GM06990 (cell line): ENCODE results near the gene PPME1.

ENCODE experiments used
- DNase-seq: peaks from one replicate; pipeline ENCODE4 v3.0.0-alpha.2; 2011; ENCODE audit not compliant: insufficient read length; ENCODE audit errors: extremely low read depth
- H3K27me3 ChIP-seq: replicated peaks from 2 replicates; pipeline ENCODE4 v1.6.0; 2011; ENCODE audit warnings: low read length; ENCODE audit not compliant: control insufficient read depth, insufficient read depth
- H3K36me3 ChIP-seq: 2 replicates; pipeline ENCODE4 v1.5.1; 2011; ENCODE audit warnings: low read length; ENCODE audit not compliant: control insufficient read depth, insufficient read depth
- H3K4me3 ChIP-seq: replicated peaks from 2 replicates; pipeline ENCODE4 v1.5.1; 2011; ENCODE audit warnings: low read depth, mild to moderate bottlenecking, control low read depth, low read length
- CTCF ChIP-seq: IDR thresholded peaks from 2 replicates; pipeline ENCODE4 v1.5.1; 2011; ENCODE audit warnings: low read length, control low read depth, mild to moderate bottlenecking, inconsistent platforms; ENCODE audit not compliant: insufficient read depth, poor library complexity, severe bottlenecking

PPME1 gene

GRCh38 chr11:74196781-74197486 lies 25.8 kb downstream of the PPME1 start:
- H3K36me3 ChIP-seq = no peaks in the 10 kb centered on the region
- no peak overlapping the region for H3K4me3 ChIP-seq
- H3K27me3 ChIP-seq = no peaks in the 10 kb centered on the region
- no peak for DNase-seq
- no peak for TF ChIP-seq CTCF

- H3K4me3 ChIP-seq = no peak overlapping the region
- TF ChIP-seq CTCF = no peak
- DNase-seq = no peak
- peaks cover 2% of the 10 kb centered on the region; the same call in 1 of the 2 replicates for H3K36me3 ChIP-seq
- no peaks in the 10 kb centered on the region for H3K27me3 ChIP-seq
Measured at GRCh38 chr11:74203966-74204365, 32.9 kb downstream of the PPME1 start.

- peaks cover 2% of the 10 kb centered on the region; the same call in 1 of the 2 replicates for H3K36me3 ChIP-seq
- H3K4me3 ChIP-seq = no peak overlapping the region
- no peak for DNase-seq
- TF ChIP-seq CTCF = no peak
- H3K27me3 ChIP-seq = no peaks in the 10 kb centered on the region
Measured at GRCh38 chr11:74204701-74205100, 33.6 kb downstream of the PPME1 start.

GRCh38 chr11:74205181-74205580 lies 34.1 kb downstream of the PPME1 start:
- TF ChIP-seq CTCF = no peak
- no peak overlapping the region for H3K4me3 ChIP-seq
- no peak for DNase-seq
- H3K27me3 ChIP-seq = no peaks in the 10 kb centered on the region
- peaks cover 2% of the 10 kb centered on the region; the same call in 1 of the 2 replicates for H3K36me3 ChIP-seq

GRCh38 chr11:74206746-74207145 lies 35.7 kb downstream of the PPME1 start:
- TF ChIP-seq CTCF = no peak
- no peak for DNase-seq
- Histone ChIP-seq H3K4me3 (no peak overlapping the region), H3K27me3 (no peaks in the 10 kb centered on the region), H3K36me3 (peaks cover 5% of the 10 kb centered on the region)
